22Rv1 (cell line): ENCODE data around the gene CAPRIN1.

Experiments
- H3K27ac ChIP-seq: fragments of 450-650 bp; 2 replicates; pipeline ENCODE4 v1.5.1; 2017
- CTCF ChIP-seq: fragments of 450-650 bp; IDR thresholded peaks from 2 replicates; pipeline ENCODE4 v1.5.1; 2017; ENCODE audit warnings: mild to moderate bottlenecking
- ZFX ChIP-seq: fragments of 450-650 bp; IDR thresholded peaks from 2 replicates; pipeline ENCODE4 v1.6.1; 2017; ENCODE audit warnings: antibody characterized with exemption, borderline replicate concordance

Gene CAPRIN1

DNA sequence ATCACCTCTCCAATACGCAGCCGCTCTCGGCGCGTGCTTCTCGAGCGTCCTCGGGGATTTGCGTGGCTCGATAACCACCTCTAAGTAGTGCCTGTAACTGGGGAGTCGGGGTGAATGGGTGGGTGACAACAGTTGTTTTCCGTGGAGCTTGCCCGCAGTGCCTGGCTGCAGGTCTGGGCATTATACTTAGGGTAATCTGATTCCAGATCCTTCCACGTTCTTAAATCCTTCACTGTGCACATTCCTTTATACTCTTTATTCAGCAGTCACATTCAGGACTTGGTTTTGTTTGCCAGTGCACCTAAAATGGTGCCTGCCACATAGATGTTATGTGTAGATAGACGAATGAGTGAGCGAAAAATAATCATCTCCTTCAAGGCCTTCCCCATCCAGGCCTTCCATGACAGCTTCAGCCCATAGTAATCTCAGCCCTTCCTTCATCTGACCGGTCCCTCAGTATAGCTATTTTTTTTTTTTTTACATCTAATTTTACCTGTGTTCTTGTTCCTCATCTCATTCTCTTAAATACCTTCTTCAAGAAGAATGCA lies 54.5 kb downstream of the CAPRIN1 start:
- peak overlapping the region; percentile 91 for H3K27ac ChIP-seq
- no peak for TF ChIP-seq ZFX
- TF ChIP-seq CTCF, result no peak

DNA sequence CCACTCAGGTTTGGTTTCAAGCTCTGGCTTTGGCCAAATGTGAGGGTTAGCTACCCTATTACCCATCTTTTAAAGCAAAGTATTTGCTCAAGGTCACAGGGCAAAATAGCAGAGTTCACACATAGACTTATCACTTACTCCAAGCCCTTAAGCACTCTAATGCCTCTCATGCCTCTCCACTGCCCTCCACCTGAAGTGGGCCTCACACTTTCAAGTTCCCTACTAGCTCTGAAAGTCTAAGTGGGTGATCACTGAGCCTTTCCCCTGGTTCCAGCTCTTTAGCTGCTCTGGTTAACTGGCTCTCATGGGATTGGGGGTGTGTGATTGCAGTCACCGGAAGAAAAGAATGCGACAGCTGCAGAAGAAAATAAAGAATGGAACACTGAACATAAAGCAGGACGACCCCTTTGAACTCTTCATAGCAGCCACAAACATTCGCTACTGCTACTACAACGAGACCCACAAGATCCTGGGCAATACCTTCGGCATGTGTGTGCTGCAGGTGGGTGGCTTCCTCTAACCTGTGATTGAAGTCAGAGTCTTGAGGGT lies 60.3 kb downstream of the CAPRIN1 start:
- no peak overlapping the region for H3K27ac ChIP-seq
- TF ChIP-seq CTCF (no peak), ZFX (no peak)

- TF ChIP-seq ZFX (no peak), CTCF (no peak)
These were observed 62.5 kb downstream of the CAPRIN1 start for GRCh38 chr11:34114014-34114413.

DNA sequence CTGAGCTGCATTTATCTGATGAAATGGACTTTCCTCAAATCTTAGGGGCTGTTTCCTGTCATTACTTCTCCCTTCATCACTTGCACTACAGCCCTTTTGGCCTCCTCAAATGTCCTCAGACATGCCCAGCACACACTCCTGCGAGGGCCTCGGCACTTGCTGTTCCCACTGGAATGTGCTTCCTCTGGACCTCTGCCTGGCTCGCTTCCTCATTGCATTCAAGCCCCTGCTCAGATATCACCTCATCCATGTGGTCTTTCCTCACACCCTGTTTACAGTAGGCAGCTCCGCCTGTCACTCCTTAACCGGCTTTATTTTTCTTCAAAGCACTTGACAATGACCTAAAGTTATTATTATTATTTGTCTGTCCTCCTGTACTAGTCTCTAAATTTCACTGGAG lies 62.9 kb downstream of the CAPRIN1 start:
- no peak overlapping the region for H3K27ac ChIP-seq
- TF ChIP-seq CTCF (no peak), ZFX (no peak)

More at GRCh38 chr11:34114014-34114413, 62.5 kb downstream of the CAPRIN1 start:
- H3K27ac ChIP-seq, result no peak overlapping the region

GRCh38 chr11:34120651-34121050 lies 69.1 kb downstream of the CAPRIN1 start:
- H3K27ac ChIP-seq, result no peak overlapping the region
- TF ChIP-seq CTCF, result no peak

DNA sequence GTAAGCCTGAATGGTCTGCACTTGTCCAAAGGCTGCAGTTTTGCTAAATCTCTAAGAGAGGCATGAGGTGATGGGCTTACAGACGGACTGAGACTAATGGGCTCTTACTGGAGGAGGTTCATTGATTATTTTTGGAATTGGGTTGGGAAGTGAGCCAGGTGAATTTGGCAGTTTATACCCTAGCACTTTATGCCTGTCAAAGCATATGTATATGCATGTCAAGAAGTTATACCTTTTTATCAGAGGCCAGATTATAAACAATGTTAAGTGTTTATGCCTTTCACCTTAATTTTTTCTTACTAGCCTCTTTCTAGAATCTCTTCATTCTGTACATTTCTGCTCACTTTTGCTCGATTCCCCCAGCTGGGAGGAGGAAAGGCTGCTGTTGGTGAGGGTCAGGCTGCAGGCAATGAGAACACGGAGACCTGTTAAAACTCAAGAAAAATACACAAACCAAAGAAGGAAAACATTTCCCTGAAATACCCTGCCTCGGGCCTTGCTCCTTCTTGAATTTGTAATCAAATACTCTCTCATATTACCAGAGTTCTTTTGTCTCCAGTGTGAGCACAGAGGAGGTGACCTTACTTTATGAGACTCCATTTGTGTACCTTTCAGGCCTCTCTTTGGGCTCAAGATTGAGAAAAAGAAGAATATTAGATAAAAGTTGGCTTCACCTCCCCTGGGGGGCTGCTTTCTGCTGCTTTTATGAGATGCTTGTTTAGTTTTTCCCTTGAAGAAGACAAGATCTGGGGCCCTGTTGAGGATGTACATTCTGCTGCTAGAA lies 73.5 kb downstream of the CAPRIN1 start:
- H3K27ac ChIP-seq, result no peak overlapping the region
- TF ChIP-seq ZFX (no peak), CTCF (no peak)
